ENCODE measurements around the gene JAZF1. TPM values are rescaled to one million over a fixed set of nuclear protein-coding genes. Genes with fewer than 3 reads are reported as not detected.

Gene JAZF1
- total RNA-seq, 1 experiment from 2014 or later: not detected

DNA sequence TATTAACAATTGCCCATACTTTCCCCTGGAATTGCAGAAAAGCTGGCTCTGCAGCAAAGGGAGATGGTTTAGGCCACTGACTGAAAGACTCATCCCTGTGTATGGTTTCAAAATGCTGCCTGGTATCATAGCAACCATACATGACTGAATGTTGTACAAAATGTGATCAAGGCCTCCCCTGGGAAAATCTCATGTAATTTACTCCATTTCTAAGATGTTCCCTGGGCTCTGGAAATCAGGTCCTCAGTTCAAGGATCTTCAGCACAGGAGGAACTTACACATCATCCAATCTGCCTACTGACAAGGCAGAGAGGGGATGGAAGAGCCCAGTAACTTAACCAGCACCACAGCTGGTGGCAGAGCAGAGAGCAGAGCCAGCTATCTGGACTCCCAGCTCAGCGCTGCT lies 111.8 kb downstream of the JAZF1 start:
- DNase-seq (ENCODE audit: low spot score): peak; percentile 31
- in situ Hi-C loops (cut with HindIII; ENCODE audit: low sequenced_read_pairs): no loop called here

DNA sequence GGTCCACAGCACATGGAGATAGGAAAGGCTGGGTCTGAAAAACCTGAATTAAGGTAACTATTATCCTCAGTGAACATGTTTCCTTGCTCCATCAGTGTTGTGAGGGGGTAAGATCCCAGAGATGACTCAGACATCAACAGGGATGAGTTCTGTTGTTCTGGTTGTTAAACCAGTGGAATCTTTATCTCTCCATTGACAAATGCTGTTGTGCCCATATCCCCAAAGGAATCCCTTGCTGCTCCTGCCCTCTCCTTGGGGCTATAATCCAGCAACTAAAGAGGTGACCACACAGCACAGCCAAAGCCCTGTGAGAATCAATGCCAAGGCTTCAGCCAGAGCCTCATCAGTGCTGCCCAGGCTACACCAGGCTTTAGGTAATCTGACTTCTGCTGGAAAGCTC lies 113.4 kb downstream of the JAZF1 start:
- in situ Hi-C loops (cut with HindIII; ENCODE audit: low sequenced_read_pairs): no loop called here
- no peak for DNase-seq (ENCODE audit: low spot score)

DNA sequence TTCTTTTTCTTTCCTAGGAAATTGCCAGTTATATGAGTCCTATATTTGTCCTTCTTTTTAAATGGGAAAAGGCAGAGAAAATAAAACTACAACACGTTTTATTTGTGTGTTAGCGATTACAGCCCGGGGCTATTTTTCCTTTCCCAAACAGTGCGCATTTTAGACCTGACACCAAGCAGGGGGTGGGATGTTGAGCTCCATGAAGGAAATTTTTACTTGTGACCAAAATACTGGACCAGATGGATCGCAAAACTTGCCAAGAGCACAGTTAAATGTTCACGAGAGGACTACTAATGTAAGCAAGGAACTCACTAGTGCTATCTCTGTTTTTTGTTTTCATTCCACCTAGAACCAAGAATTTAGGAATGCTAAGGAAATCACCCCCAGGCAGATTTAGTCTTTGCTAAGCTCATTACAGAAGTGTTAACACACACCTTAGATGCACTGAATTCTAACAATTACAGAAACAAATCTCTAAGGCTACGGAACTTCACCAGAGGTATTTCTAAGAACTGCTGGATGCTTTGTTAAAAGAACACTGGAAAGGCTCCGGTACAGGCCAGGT lies 114.8 kb downstream of the JAZF1 start:
- in situ Hi-C loops (cut with HindIII; ENCODE audit: low sequenced_read_pairs): no loop called here
- DNase-seq (ENCODE audit: low spot score): peak; percentile 92

DNA sequence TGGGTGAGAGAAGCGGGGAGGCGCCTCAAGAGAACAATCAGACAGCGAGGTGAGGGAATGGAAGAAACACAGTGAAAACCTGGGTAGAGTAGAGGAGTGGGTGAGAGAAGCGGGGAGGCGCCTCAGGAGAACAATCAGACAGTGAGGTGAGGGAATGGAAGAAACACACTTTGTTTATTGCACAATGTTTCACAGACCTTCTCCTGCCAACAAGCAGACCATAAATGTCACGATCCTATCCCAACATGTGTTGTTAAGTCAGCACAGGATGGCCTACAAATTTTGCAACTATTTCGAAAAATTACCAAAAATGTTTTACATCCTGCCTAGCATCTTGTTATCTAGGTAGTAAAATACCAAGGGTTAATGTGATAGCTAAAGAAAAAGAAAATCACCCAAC lies 115.3 kb downstream of the JAZF1 start:
- in situ Hi-C loops (cut with HindIII; ENCODE audit: low sequenced_read_pairs): no loop called here

DNA sequence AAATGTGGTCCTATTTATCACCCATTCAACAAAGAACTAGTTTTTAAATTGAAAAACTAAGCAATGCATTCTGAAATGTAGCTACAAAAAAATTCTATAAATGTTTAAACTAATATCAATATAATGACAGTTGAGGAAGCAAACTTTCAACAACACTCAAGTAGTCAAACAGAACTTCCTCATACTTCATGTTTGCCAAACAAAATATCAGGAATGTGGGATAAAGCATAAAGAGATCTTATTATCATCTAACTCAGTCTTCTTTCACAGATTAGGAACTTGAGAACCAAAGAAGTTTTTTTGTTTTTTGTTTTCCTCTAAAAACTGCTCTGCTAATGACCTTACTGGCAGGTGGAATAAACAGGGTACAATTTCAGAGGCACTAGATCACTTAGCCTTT lies 116.2 kb downstream of the JAZF1 start:
- in situ Hi-C loops (cut with HindIII; ENCODE audit: low sequenced_read_pairs): no loop called here
- DNase-seq (ENCODE audit: low spot score): peak; percentile 20

More for the DNA sequence above, 115.3 kb downstream of the JAZF1 start:
- peak; percentile 51 for DNase-seq (ENCODE audit: low spot score)

DNA sequence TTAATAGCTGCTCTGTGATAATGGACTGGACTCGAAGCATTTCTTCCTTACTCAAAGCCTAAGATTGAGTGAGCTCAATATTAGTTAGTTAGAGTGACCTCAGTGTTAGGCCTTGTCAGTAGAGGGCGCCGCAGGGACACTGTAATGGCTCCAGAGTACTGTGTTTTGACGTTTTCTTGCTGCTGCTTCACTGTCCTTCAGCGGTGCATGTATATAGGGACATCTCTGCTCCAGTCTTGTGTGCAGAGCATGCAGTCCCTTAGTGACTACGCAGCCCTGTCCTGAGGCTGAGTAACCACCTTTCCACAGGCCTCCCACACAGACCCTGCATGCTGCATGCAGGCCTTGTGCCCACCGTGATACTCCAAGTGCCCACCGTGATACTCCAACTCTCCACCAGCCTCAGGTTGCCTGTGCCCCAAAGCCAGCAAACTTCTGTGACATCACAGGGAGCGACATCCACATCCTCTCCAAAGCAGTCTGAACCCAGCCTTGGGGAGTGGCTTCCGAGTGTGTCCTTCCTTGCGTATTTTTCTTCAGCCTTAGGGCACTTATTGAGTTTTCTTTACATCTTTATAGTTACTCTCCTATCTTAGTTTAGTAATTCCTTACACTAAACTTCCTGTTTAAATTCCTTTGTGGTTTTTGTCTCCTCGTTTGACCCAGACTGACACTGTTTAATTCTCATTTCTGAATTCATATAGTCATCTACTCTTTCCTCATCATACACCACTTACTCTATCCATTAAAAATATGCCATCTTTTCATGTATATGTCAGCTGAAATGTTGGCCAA lies 118.2 kb downstream of the JAZF1 start:
- in situ Hi-C loops (cut with HindIII; ENCODE audit: low sequenced_read_pairs): no loop called here
- peak; percentile 81 for DNase-seq (ENCODE audit: low spot score)

DNA sequence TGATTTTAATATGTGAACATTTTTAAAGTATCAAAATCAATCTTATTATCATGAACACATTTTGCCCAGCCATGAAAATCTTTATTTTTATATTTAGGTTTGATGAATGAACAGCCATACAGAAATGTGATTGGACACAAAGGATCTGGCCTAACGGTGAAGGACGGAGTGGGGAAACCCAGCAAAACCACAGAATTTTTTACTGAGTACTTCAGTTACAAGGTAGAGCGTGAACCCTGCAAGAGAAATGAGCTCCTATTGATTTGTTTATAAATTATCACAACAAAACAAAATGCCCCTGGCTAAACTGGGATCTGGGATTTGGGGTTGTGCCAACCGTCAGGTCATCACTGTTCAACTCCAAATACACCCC lies 118.8 kb downstream of the JAZF1 start:
- no peak for DNase-seq (ENCODE audit: low spot score)
- in situ Hi-C loops (cut with HindIII; ENCODE audit: low sequenced_read_pairs): no loop called here

DNA sequence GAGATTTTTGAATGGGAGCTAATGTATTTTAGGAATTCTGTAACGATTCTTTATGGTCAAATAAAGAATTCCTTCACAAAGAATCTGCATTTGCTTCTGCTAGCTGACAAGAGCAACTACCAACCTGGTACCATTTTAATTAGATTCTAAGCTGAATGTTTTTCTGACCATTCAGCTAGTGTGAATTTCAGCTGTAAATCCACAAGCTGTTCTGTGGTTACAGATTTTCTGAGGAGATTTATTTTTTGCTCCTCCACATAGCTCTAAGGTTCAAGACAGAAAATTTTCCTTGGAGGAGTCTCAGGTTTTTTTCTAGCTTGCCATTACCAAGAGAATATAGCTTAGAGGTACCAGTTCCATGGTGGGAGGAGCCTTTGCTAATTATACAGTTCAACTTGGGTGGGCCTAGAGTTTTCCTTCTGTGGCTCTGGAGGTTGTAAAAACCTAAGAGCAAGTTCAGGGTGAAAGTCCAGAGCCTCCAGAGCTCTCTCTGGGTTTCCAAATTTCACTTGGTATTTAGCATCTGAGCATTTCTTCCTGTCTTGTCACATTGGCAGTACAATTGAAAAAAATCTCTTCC lies 120.1 kb downstream of the JAZF1 start:
- in situ Hi-C loops (cut with HindIII; ENCODE audit: low sequenced_read_pairs): no loop called here
- no peak for DNase-seq (ENCODE audit: low spot score)

DNA sequence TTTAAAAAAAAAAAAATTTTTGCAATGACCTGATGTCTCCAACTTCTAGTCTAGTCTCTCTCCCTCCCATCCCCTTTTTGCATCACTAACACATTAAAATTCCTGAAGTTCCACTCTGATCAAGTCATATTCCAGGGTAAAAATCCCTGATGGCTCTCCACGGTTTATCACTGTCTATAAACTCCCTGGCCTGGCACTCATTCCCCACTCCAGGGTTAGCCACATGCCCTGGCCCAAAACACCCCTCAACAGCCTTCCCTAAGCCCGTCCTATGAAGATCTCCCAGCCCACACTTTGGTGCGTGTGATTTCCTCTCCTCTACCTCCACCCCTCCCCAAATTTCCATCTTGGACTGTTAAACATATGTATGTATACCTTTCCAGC lies 125.4 kb downstream of the JAZF1 start:
- in situ Hi-C loops (cut with HindIII; ENCODE audit: low sequenced_read_pairs): no loop called here
- DNase-seq (ENCODE audit: low spot score): no peak

DNA sequence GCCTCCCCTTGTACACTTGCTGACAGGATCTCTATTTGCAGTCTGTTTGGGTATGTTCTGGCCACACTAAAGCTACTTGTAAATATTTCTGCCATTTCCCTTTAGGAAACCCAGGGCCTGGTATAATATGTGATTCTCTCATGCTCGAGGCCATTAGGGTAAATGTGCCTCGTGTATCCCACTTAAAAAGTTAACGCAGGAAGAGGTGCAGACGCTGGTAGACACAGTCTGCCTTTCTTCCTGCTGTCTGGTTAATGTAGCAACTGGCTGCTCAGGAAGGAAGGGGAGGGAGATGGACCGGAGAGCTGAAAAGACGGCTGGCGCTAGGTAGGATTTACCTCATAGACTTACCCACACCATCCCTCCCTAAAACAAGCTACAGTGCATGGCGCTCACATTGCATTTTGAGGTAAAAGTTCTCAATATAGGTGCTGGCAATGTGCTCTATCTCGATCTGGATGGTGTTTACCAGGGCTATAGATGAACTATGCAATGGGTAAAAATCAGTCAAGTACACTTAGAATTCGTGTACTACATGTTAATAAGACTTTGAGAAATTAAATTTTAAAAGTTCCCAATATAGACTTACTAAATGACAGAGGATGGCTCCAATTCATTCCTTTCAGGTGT lies 125.9 kb downstream of the JAZF1 start:
- in situ Hi-C loops (cut with HindIII; ENCODE audit: low sequenced_read_pairs): no loop called here
- DNase-seq (ENCODE audit: low spot score): no peak

DNA sequence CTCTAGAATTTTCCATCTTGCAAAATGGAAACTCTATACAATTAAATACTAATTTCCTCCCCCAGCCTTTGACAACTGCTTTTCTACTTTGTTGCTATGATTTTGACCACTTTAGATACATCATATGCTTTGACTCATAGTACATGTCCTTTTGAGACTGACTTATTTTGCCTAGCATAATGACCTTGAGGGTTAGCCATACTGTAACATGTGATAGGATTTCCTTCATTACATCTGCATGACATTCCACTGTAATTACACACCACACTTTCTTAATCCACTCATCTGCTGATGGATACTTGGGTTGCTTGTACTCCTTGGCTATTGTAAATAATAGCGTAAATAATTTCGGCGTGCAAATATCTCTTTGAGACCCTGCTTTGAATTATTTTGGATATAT lies 127.7 kb downstream of the JAZF1 start:
- in situ Hi-C loops (cut with HindIII; ENCODE audit: low sequenced_read_pairs): no loop called here
- DNase-seq (ENCODE audit: low spot score): no peak

DNA sequence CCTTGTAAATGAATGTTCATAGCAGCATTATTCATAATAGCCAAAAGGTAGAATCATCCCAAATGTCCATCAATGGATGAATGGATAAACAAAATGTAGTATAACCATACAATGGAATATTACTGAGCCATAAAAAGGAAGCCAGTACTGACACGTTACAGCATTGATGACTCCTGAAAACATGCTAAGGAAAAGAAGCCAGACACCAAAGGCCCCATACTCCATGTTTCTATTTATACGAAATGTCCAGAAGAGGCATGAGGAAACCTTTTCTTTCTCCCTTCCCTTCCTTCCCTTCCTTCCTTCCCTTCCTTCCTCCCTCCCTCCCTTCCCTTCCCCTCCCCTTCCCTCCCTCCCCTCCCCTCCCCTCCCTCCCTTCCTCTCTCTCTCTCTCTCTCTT lies 131.9 kb downstream of the JAZF1 start:
- in situ Hi-C loops (cut with HindIII; ENCODE audit: low sequenced_read_pairs): no loop called here
- DNase-seq (ENCODE audit: low spot score): no peak

DNA sequence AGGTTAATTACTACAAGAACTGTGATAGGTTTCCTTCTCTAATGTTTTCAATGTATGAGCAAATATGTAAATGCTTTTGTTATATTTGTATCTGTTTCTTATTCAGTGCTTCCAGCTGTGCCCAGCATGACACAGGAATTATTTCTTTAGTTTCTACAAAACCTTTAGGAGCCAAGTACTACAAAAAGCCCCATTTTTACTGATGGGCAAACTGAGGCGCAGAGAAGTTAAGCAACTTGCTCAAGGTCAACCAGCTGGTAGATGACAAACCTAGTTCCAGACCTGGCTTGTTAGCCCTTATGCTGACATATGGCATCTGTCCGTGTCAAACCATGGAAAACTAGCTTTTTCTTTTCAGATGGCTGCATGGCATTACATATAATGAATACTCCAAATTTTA lies 134.6 kb downstream of the JAZF1 start:
- no peak for DNase-seq (ENCODE audit: low spot score)
- in situ Hi-C loops (cut with HindIII; ENCODE audit: low sequenced_read_pairs): no loop called here

DNA sequence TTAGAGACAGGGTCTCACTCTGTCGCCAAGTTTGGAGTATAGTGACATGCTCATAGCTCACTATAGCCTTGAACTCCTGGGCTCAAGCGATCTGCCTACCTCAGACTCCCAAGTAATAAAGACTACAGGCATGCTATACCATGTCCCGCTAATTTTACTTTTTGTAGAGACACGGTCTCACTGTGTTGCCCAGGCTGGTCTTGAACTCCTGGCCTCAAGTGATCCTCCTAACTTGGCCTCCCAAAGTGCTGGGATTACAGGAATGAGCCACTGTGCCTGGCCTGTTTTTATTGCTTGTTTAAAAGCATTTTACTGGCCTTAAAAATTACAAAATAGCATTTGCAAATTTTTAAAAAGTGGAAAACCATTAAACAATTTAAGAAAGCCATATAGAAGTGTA lies 135.0 kb downstream of the JAZF1 start:
- in situ Hi-C loops (cut with HindIII; ENCODE audit: low sequenced_read_pairs): no loop called here
- no peak for DNase-seq (ENCODE audit: low spot score)

DNA sequence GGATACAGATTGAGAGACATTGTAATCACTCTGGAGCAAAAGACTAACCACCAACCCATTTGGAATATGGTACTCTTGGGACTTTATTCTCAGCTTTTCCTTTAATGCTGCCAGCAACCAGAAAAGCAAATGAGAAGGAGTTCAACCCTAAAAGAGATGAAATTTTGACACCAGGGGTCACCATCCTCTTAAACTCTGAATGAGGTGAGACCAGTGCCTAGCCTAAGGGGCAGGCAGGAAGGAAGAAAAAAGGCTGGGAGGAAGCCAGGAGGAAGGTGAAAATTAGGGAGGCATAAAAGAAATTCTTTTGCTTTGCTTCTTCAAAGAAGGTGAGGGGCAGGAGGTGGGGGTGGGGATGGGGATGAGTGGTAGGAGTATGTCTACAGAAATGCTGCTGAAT lies 135.8 kb downstream of the JAZF1 start:
- in situ Hi-C loops (cut with HindIII; ENCODE audit: low sequenced_read_pairs): no loop called here
- DNase-seq (ENCODE audit: low spot score): no peak

DNA sequence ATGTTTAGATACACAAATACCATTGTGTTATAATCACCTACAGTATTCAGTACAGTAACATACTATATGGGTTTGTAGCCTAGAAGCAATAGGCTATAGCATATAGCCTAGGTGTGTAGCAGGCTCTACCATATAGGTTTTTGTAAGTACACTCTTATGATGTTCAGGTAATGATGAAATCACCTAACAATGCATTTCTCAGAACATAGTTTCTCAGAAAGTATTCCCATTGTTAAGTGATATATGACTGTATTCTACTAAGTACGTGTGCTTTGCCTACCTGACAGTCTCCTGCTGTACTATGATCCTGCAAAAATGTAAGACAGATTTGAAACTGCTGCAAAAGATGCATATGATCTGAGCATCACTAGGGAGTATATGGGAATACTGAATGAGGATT lies 137.9 kb downstream of the JAZF1 start:
- in situ Hi-C loops (cut with HindIII; ENCODE audit: low sequenced_read_pairs): no loop called here

DNA sequence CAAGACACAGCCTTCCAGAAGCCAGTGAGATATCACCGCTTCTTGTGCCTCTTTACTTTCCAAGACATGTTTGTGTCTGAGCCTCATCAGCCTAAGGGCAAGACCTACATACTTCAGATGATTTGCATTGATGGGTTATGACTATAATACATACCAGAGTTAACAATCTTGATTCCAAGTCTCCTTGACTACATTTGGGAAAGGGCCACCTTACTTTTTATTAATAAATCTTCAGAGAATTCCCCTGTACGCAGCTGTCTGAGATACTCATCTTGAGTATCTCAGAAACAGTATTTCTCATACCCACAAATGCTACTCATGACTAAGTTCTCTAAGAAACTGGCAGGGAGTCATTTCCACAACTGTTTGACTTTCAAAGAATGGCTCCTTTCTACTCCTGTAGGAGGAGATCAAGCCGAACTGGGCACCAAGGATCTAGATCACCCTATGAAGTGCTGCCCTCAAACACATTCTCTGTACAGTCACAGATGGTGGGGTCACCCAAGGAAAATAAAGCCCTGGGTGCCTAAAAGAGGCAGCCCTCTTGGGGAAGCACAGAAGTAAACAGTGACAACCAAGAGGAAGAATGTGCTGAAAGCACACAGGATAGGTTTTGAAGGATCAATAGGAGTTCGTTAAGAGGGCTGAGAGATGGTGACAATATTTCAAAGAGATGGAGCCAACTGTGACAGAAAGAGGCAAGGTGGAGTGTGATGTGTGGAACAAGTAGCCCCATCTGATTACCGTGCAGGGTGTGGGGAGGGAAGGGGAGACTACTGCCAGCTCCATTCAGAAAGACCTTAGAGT lies 138.9 kb downstream of the JAZF1 start:
- in situ Hi-C loops (cut with HindIII; ENCODE audit: low sequenced_read_pairs): no loop called here
- DNase-seq (ENCODE audit: low spot score): no peak

More for the DNA sequence above, 137.9 kb downstream of the JAZF1 start:
- no peak for DNase-seq (ENCODE audit: low spot score)

DNA sequence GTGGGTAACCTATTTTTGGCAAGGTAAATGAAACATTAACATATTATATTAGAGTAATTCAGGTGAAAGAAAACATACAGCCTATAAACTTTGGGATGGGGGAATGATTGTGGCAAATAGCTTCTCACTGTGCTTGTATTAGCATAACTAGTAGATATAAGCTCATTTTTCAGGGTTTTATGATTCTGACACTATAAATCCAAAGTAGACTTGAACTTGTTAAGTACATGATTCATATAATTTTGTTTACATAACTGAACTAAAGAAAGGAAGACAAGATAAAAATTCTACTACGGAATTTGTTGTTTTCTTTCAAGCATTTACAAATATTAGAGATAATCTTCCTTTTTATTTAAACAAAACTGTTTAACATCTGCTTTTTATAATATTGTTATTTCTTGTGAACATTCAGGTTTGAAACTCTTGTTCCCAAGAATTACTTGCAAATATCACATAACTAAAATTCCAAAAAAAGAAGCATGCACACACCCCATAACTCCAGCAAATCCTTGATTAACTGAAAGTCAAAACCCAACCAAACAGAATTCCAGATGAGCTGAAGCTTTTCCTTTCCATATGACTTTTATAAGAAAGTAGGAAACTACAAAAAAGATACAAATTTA lies 142.3 kb downstream of the JAZF1 start:
- no peak for DNase-seq (ENCODE audit: low spot score)
- in situ Hi-C loops (cut with HindIII; ENCODE audit: low sequenced_read_pairs): no loop called here

All from G401 (cell line).